GM19467 (cell line): Measurements from ENCODE around the gene FCN1.

Source experiments
- ATAC-seq: cut with Tn5 transposase; IDR thresholded peaks from one replicate; pipeline ENCODE4 v1.9.1; 2021; ENCODE audit warnings: mild to moderate bottlenecking, moderate library complexity; ENCODE audit not compliant: unreplicated experiment

Gene FCN1

GRCh38 chr9:134880484-134881312, 37.0 kb downstream of the FCN1 start, which contains the start of gene FCN2:
Gene FCN2, plus strand, starts transcription at chr9:134880810. Its CDS starts 12 bp downstream, at chr9:134880822.
- ATAC-seq: no peak

GRCh38 chr9:134879664-134880483, 37.8 kb downstream of the FCN1 start:
- no peak for ATAC-seq

- ATAC-seq: no peak
Measured at GRCh38 chr9:134877541-134877940, 40.2 kb downstream of the FCN1 start.

DNA sequence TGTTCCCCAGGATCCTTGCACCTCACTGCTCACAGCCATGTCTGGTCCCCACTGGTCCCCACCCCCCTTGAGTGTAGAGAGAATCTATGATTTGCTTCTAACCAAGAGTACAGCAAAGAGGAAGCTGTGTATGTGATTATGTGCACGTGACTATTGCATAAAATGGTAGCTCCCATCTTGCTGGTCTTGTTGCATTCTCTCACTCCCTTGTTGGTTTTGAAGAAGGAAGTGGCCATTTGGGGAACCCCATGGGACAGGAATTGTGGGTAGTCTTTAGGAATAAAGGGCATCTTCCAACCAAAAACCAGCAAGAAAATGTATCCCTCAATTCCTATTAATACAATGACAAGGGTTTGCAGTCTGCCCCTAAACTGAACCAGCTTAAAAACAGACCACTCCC, 42.3 kb downstream of the FCN1 start:
- no peak for ATAC-seq

GRCh38 chr9:134872482-134873231, 45.1 kb downstream of the FCN1 start:
- no peak for ATAC-seq

DNA sequence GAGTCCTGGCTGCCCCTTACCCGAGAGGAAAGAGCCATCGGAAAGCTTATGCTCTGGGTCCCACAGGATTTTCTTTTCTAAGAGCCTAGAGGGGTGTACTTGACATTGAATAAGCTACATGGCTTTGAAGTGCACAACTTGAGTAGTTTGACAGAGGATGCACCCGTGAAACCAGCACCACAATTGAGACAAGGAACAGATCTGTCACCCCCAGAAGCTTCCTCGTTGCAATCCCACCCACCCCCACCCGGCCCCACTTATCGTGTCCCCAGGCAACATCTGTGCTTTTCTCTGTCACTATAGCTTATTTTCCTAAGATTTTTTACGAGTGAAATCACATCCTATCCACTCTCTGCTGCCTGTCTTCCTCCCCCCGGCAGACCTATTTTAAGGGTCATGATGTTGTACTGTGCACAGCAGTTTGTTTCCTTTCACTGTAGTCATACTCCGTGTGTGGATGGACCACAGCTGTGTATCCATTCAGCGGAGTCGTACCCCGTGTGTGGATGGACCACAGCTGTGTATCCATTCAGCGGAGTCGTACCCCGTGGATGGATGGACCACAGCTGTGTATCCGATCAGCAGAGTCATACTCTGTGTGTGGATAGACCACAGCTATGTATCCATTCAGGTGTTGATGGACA, 45.9 kb downstream of the FCN1 start:
- no peak for ATAC-seq

DNA sequence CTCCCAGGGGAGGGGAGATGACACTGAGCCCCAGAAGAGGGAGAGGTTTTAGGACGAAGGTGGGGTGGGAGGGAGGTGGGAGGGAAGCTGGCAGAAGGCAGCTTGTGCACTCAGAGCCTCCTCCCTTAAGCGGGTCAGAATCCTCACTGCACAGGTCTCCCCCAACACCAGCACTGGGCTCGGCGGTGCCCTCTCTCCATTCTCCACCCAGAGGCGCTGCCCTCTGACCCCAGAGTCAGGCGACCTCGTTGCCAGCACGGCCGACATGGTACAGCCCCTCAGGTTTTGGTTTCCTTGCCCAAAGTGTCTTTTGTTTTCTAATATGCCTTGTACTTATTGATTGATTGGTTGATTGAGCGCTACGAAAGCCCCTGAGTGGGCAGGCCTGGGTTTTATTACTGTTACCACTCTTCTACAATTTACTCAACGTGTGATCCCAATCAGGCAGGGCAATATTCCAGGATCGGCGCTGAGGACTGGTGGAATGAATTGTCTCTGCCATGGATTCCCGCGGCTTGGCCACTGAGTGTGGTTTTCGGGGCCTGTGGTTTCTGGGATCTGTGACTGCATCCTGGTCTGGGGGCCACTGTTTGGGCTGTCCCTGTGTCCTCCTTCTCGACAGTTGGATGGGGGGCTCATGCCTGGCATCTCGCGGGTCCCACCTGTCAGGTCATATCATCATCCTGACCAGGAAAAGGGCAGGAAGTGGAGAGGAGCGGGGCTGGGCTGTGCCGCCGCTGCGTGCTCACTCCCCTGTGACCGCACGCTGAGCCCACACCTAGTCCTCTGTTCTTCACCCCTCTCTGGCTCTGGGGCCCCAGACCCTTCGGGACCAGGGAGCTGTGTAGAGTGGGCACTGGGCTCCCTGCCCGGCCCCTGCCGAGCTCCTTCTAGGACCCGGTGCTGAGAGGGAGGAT, 46.7 kb downstream of the FCN1 start:
- ATAC-seq: no peak

- no peak for ATAC-seq
Measured at GRCh38 chr9:134870301-134870694, 47.4 kb downstream of the FCN1 start.

- ATAC-seq: no peak
Measured at GRCh38 chr9:134869554-134870300, 48.0 kb downstream of the FCN1 start.

- no peak for ATAC-seq
Measured at GRCh38 chr9:134868751-134869553, 48.8 kb downstream of the FCN1 start.

DNA sequence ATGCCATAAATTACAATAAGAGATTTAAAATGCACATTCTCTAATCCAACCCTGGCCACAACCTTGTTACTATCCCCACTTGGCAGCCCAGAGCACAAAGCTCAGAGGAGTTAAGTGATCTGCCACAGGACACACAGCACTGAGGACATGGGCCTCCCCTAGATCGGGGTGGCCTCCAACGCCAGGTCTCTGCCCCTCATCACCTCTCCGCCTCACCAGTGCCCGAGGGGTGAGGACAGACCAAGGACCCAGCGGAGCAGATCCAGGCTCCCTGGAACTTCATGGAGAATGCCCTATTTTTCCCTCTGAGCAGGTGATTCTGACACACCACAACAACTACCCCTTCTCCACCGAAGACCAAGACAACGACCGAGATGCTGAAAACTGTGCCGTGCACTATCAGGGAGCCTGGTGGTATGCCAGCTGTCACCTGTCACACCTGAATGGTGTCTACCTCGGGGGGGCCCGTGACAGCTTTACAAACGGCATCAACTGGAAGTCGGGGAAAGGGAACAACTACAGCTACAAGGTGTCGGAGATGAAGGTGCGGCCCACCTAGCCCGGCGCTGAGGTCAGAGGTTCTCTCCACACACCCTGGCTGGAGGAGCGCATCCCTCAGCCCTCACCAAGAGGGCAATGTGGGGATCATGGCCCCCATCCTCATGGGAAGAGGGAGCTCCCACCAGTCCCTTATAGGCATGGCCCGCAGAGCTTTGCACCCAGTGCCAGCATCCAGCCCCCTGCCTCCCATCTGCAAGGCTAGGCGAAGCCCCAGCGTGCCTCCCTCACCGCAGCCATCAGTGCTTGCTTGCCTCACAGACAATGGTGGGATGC, 49.6 kb downstream of the FCN1 start:
- no peak for ATAC-seq

GRCh38 chr9:134864821-134865190, 52.9 kb downstream of the FCN1 start:
- no peak for ATAC-seq

- ATAC-seq: no peak
Measured at GRCh38 chr9:134863941-134864820, 53.5 kb downstream of the FCN1 start.

DNA sequence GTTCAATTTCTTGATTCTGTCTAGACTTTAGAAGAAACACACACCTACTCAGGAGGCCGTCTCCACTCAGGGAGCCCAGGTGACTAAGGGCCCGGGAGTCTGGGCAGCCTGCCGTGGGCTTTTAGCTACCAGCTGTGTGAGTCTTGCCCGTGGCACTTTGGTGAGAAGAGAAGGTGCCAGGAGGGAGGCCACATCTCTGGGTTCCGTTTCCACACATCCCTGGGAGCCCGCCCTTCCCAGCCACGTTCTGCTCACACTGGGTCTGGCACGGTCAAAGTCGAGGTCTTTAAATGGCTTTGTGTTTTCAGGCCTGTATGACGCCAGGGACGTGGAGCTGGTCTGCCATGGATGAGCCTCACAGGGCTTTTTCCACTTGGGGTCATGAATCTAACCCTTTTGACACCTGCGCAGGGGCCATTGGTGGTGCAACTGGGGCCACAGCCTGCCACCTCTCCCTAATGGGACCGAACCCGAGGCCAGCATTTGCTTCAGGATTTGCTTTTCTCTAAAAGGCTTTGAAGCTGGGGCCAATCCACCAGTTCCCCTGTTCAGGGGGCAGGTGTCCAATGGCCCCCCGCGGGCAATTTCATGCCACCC, 54.3 kb downstream of the FCN1 start:
- no peak for ATAC-seq

- no peak for ATAC-seq
Measured at GRCh38 chr9:134861595-134862334, 55.9 kb downstream of the FCN1 start.
